SJCRH30 (cell line): ENCODE data around the gene TJAP1. TPM values are rescaled to one million over a fixed set of nuclear protein-coding genes. Genes with fewer than 3 reads are reported as not detected.
A peak's percentile ranks its signal among the peaks of the same experiment; 100 is the strongest.

Experiments
- DNase-seq, 2 experiments: peaks; one replicate each; pipeline ENCODE4 v3.0.0-alpha.2; 2015 to 2020
- H3K27ac ChIP-seq: fragments of 250-450 bp; sonication (Bioruptor Pico); 2 replicates; pipeline ENCODE4 v1.5.1; 2020; ENCODE audit warnings: mild to moderate bottlenecking, moderate library complexity
- H3K27me3 ChIP-seq: fragments of 250-450 bp; sonication (Bioruptor Pico); 2 replicates; pipeline ENCODE4 v1.5.1; 2020; ENCODE audit warnings: mild to moderate bottlenecking, moderate library complexity
- H3K36me3 ChIP-seq: fragments of 250-450 bp; sonication (Bioruptor Pico); 2 replicates; pipeline ENCODE4 v1.5.1; 2020; ENCODE audit warnings: mild to moderate bottlenecking, moderate library complexity
- H3K4me1 ChIP-seq: fragments of 250-450 bp; sonication (Bioruptor Pico); 2 replicates; pipeline ENCODE4 v1.5.1; 2020; ENCODE audit warnings: mild to moderate bottlenecking, moderate library complexity
- H3K4me3 ChIP-seq: fragments of 250-450 bp; sonication (Bioruptor Pico); 2 replicates; pipeline ENCODE4 v1.5.1; 2020; ENCODE audit warnings: mild to moderate bottlenecking, moderate library complexity
- H3K9me3 ChIP-seq: fragments of 250-450 bp; sonication (Bioruptor Pico); replicated peaks from 2 replicates; pipeline ENCODE4 v1.5.1; 2020; ENCODE audit warnings: mild to moderate bottlenecking, moderate library complexity
- total RNA-seq: library from RNA; depleted of rRNA; stranded (reverse); fragments of >200 nt; shearing (Covaris generic); gene quantifications from 2 replicates; pipeline ENCODE4 v1.2.3, GENCODE V29; 2014; rRNA removed

The TJAP1 gene
- 32.2 and 38.8 TPM in 2 replicates for total RNA-seq

GRCh38 chr6:43477235-43478007 is at the start of gene TJAP1:
TJAP1 (plus strand) TSS chr6:43477570; CDS start chr6:43499002, 21,432 bp downstream.
- peak within 1 kb of the TSS; percentile 72 for H3K4me3 ChIP-seq
- H3K4me1 ChIP-seq, result peaks cover 29% of the 10 kb centered on the region
- H3K9me3 ChIP-seq, result no peaks in the 10 kb centered on the region
- H3K27me3 ChIP-seq, result no peaks in the 10 kb centered on the region
- DNase-seq, result peak; percentile 93 to 95
- H3K27ac ChIP-seq, result peak within 1 kb of the TSS; percentile 78
- H3K36me3 ChIP-seq, result no peaks in the 10 kb centered on the region; the same call in 1 of the 2 replicates

- no peaks in the 10 kb centered on the region for H3K9me3 ChIP-seq
- no peaks in the 10 kb centered on the region for H3K27me3 ChIP-seq
- peak overlapping the region; percentile 59 for H3K27ac ChIP-seq
- H3K4me1 ChIP-seq, result peaks cover 5% of the 10 kb centered on the region
- no peak for DNase-seq
- H3K4me3 ChIP-seq, result peak overlapping the region; percentile 72
- no peaks in the 10 kb centered on the region for H3K36me3 ChIP-seq
These were observed 49.2 kb upstream of the TJAP1 start for GRCh38 chr6:43428112-43428570.

GRCh38 chr6:43428874-43429273 is 48.5 kb upstream of the TJAP1 start:
- Histone ChIP-seq H3K4me1 (peaks cover 5% of the 10 kb centered on the region), H3K27me3 (no peaks in the 10 kb centered on the region), H3K27ac (no peak overlapping the region), H3K9me3 (no peaks in the 10 kb centered on the region), H3K4me3 (no peak overlapping the region), H3K36me3 (no peaks in the 10 kb centered on the region)
- DNase-seq, result no peak

- H3K9me3 ChIP-seq, result no peaks in the 10 kb centered on the region
- no peaks in the 10 kb centered on the region for H3K27me3 ChIP-seq
- H3K4me1 ChIP-seq, result peaks cover 18% of the 10 kb centered on the region
- no peaks in the 10 kb centered on the region for H3K36me3 ChIP-seq
- H3K27ac ChIP-seq, result no peak overlapping the region
- DNase-seq, result no peak
- H3K4me3 ChIP-seq, result no peak overlapping the region
These were observed 45.1 kb upstream of the TJAP1 start for GRCh38 chr6:43432009-43432945.

GRCh38 chr6:43433148-43433547 is 44.2 kb upstream of the TJAP1 start:
- Histone ChIP-seq H3K4me1 (peaks cover 23% of the 10 kb centered on the region), H3K4me3 (no peak overlapping the region), H3K27ac (no peak overlapping the region), H3K9me3 (no peaks in the 10 kb centered on the region), H3K36me3 (no peaks in the 10 kb centered on the region), H3K27me3 (no peaks in the 10 kb centered on the region)
- no peak for DNase-seq

GRCh38 chr6:43434001-43434840 is 43.1 kb upstream of the TJAP1 start:
- no peak for DNase-seq
- Histone ChIP-seq H3K4me3 (no peak overlapping the region), H3K9me3 (no peaks in the 10 kb centered on the region), H3K27me3 (no peaks in the 10 kb centered on the region), H3K4me1 (peaks cover 20% of the 10 kb centered on the region), H3K27ac (no peak overlapping the region), H3K36me3 (no peaks in the 10 kb centered on the region)

GRCh38 chr6:43434943-43435342 is 42.4 kb upstream of the TJAP1 start:
- no peaks in the 10 kb centered on the region for H3K27me3 ChIP-seq
- H3K36me3 ChIP-seq, result no peaks in the 10 kb centered on the region
- peaks cover 20% of the 10 kb centered on the region for H3K4me1 ChIP-seq
- H3K9me3 ChIP-seq, result no peaks in the 10 kb centered on the region
- no peak overlapping the region for H3K27ac ChIP-seq
- DNase-seq, result no peak
- H3K4me3 ChIP-seq, result no peak overlapping the region

GRCh38 chr6:43435682-43436437 is 41.5 kb upstream of the TJAP1 start:
- H3K36me3 ChIP-seq, result no peaks in the 10 kb centered on the region
- no peaks in the 10 kb centered on the region for H3K9me3 ChIP-seq
- H3K27ac ChIP-seq, result peak overlapping the region; percentile 53
- H3K4me3 ChIP-seq, result no peak overlapping the region
- no peaks in the 10 kb centered on the region for H3K27me3 ChIP-seq
- H3K4me1 ChIP-seq, result peaks cover 20% of the 10 kb centered on the region
- no peak for DNase-seq

GRCh38 chr6:43436577-43437282 is 40.6 kb upstream of the TJAP1 start:
- peak; percentile 89 to 95 for DNase-seq
- Histone ChIP-seq H3K4me1 (peaks cover 20% of the 10 kb centered on the region), H3K27ac (peak overlapping the region; percentile 53), H3K4me3 (no peak overlapping the region), H3K27me3 (no peaks in the 10 kb centered on the region), H3K9me3 (no peaks in the 10 kb centered on the region), H3K36me3 (no peaks in the 10 kb centered on the region)

GRCh38 chr6:43437700-43438099 is 39.7 kb upstream of the TJAP1 start:
- Histone ChIP-seq H3K4me1 (peaks cover 20% of the 10 kb centered on the region), H3K36me3 (no peaks in the 10 kb centered on the region), H3K9me3 (no peaks in the 10 kb centered on the region), H3K27ac (no peak overlapping the region), H3K4me3 (no peak overlapping the region), H3K27me3 (no peaks in the 10 kb centered on the region)
- no peak for DNase-seq

GRCh38 chr6:43442935-43443334 is 34.4 kb upstream of the TJAP1 start:
- no peak for DNase-seq
- Histone ChIP-seq H3K27ac (no peak overlapping the region), H3K27me3 (no peaks in the 10 kb centered on the region), H3K36me3 (no peaks in the 10 kb centered on the region), H3K4me1 (no peaks in the 10 kb centered on the region), H3K9me3 (no peaks in the 10 kb centered on the region), H3K4me3 (no peak overlapping the region)

- no peak for DNase-seq
- no peak overlapping the region for H3K4me3 ChIP-seq
- H3K36me3 ChIP-seq, result no peaks in the 10 kb centered on the region
- H3K27me3 ChIP-seq, result no peaks in the 10 kb centered on the region
- H3K4me1 ChIP-seq, result no peaks in the 10 kb centered on the region
- H3K27ac ChIP-seq, result no peak overlapping the region
- no peaks in the 10 kb centered on the region for H3K9me3 ChIP-seq
These were observed 33.3 kb upstream of the TJAP1 start for GRCh38 chr6:43444036-43444435.

GRCh38 chr6:43444582-43444981 is 32.8 kb upstream of the TJAP1 start:
- Histone ChIP-seq H3K4me3 (no peak overlapping the region), H3K4me1 (no peaks in the 10 kb centered on the region), H3K9me3 (no peaks in the 10 kb centered on the region), H3K36me3 (no peaks in the 10 kb centered on the region), H3K27me3 (no peaks in the 10 kb centered on the region), H3K27ac (no peak overlapping the region)
- no peak for DNase-seq
